WTC11 (cell line): ENCODE measurements around the gene CCDC136.

Experiments
- AFF4 ChIP-seq: sonication (generic); formaldehyde crosslinking; IDR thresholded peaks from 2 replicates; pipeline ENCODE4 v1.8.1; 2023; ENCODE audit warnings: mild to moderate bottlenecking, missing genetic modification reagents, borderline replicate concordance
- ATF1 ChIP-seq: sonication (generic); formaldehyde crosslinking; IDR thresholded peaks from 2 replicates; pipeline ENCODE4 v1.8.1; 2023; ENCODE audit warnings: mild to moderate bottlenecking, moderate library complexity, missing genetic modification reagents
- ATF3 ChIP-seq: sonication (generic); formaldehyde crosslinking; conservative IDR thresholded peaks from 2 replicates; pipeline ENCODE4 v1.8.1; 2022; ENCODE audit warnings: mild to moderate bottlenecking, missing genetic modification reagents
- CREM ChIP-seq: sonication (generic); formaldehyde crosslinking; IDR thresholded peaks from 2 replicates; pipeline ENCODE4 v1.8.1; 2022; ENCODE audit warnings: mild to moderate bottlenecking, missing genetic modification reagents, moderate library complexity
- CTCF ChIP-seq: fragments of 200-600 bp; IDR thresholded peaks from 2 replicates; pipeline ENCODE4 v1.8.0; 2022; ENCODE audit warnings: antibody characterized with exemption
- ESRRA ChIP-seq: sonication (generic); formaldehyde crosslinking; IDR thresholded peaks from 2 replicates; pipeline ENCODE4 v1.8.1; 2022; ENCODE audit warnings: mild to moderate bottlenecking, missing genetic modification reagents, borderline replicate concordance
- NR3C1 ChIP-seq: sonication (generic); formaldehyde crosslinking; conservative IDR thresholded peaks from 2 replicates; pipeline ENCODE4 v1.8.1; 2023; ENCODE audit warnings: low read depth, mild to moderate bottlenecking, missing genetic modification reagents
- SP1 ChIP-seq: sonication (generic); formaldehyde crosslinking; conservative IDR thresholded peaks from 2 replicates; pipeline ENCODE4 v1.8.1; 2022; ENCODE audit warnings: missing genetic modification reagents
- ZNF121 ChIP-seq: sonication (generic); formaldehyde crosslinking; IDR thresholded peaks from 2 replicates; pipeline ENCODE4 v1.8.0; 2023; ENCODE audit warnings: missing genetic modification reagents
- TF ChIP-seq, protein P1 (sequence below): sonication (generic); formaldehyde crosslinking; IDR thresholded peaks from 2 replicates; pipeline ENCODE4 v1.8.1; 2023; ENCODE audit warnings: mild to moderate bottlenecking, missing genetic modification reagents
- TF ChIP-seq, protein P2 (sequence below): sonication (generic); formaldehyde crosslinking; IDR thresholded peaks from 2 replicates; pipeline ENCODE4 v1.8.1; 2022; ENCODE audit warnings: low read depth, mild to moderate bottlenecking, moderate library complexity, missing genetic modification reagents, borderline replicate concordance
- TF ChIP-seq, protein P3 (sequence below): sonication (generic); formaldehyde crosslinking; IDR thresholded peaks from 2 replicates; pipeline ENCODE4 v1.8.1; 2022; ENCODE audit warnings: mild to moderate bottlenecking, missing genetic modification reagents, moderate library complexity, borderline replicate concordance
- TF ChIP-seq, protein P4 (sequence below): sonication (generic); formaldehyde crosslinking; IDR thresholded peaks from 2 replicates; pipeline ENCODE4 v1.8.0; 2022; ENCODE audit warnings: mild to moderate bottlenecking, missing genetic modification reagents

DNA sequence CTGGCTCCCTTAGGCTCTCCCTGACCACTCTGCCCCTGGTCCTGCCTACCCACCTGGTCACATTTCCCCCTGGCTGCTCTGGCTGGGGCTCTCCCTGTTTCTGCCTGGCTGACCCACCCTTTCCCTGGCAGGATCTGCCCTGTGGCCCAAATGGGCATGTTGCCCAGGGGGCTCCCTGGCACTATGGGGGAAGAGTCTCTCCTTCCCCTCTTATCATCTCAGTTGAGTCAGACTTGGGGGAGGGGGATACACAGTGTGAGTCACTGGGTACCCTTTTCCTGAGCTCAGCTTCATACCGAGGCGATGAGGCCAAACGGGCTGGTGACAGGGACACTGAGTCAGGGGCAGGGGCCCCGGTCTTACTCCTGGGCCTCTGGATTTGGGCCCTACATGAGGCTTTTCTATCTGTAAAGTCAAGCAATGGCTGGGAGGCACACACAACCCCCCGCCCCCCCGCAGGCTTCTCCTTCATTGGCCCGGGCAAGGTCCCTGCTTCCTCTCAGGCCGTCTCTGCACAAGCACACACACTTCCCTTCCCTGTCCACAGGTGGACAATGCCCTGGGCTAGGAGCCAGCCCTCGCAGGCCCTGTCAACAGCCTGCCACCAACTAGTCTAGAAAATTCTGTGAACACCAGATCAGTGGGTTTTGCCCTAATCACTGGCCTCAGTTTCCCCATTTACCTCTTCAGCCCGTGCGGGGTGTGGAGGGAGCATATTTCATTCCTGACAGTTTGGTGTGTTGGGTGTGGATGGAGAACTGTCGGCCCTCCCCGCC is 37.8 kb downstream of the CCDC136 start:
- TF ChIP-seq, protein P1, sequence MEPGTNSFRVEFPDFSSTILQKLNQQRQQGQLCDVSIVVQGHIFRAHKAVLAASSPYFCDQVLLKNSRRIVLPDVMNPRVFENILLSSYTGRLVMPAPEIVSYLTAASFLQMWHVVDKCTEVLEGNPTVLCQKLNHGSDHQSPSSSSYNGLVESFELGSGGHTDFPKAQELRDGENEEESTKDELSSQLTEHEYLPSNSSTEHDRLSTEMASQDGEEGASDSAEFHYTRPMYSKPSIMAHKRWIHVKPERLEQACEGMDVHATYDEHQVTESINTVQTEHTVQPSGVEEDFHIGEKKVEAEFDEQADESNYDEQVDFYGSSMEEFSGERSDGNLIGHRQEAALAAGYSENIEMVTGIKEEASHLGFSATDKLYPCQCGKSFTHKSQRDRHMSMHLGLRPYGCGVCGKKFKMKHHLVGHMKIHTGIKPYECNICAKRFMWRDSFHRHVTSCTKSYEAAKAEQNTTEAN: no peak
- TF ChIP-seq ESRRA (CRISPR knock-in tag): no peak
- TF ChIP-seq, protein P2, sequence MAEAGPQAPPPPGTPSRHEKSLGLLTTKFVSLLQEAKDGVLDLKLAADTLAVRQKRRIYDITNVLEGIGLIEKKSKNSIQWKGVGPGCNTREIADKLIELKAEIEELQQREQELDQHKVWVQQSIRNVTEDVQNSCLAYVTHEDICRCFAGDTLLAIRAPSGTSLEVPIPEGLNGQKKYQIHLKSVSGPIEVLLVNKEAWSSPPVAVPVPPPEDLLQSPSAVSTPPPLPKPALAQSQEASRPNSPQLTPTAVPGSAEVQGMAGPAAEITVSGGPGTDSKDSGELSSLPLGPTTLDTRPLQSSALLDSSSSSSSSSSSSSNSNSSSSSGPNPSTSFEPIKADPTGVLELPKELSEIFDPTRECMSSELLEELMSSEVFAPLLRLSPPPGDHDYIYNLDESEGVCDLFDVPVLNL (CRISPR knock-in tag): no peak
- no peak for TF ChIP-seq CTCF
- no peak for TF ChIP-seq AFF4 (CRISPR knock-in tag)
- no peak for TF ChIP-seq ATF1 (CRISPR knock-in tag)
- no peak for TF ChIP-seq CREM (CRISPR knock-in tag)
- no peak for TF ChIP-seq ZNF121
- no peak for TF ChIP-seq SP1 (CRISPR knock-in tag)
- no peak for TF ChIP-seq ATF3 (CRISPR knock-in tag)
- TF ChIP-seq NR3C1 (CRISPR knock-in tag): no peak
- TF ChIP-seq, protein P3, sequence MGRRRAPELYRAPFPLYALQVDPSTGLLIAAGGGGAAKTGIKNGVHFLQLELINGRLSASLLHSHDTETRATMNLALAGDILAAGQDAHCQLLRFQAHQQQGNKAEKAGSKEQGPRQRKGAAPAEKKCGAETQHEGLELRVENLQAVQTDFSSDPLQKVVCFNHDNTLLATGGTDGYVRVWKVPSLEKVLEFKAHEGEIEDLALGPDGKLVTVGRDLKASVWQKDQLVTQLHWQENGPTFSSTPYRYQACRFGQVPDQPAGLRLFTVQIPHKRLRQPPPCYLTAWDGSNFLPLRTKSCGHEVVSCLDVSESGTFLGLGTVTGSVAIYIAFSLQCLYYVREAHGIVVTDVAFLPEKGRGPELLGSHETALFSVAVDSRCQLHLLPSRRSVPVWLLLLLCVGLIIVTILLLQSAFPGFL (CRISPR knock-in tag): no peak
- TF ChIP-seq, protein P4, sequence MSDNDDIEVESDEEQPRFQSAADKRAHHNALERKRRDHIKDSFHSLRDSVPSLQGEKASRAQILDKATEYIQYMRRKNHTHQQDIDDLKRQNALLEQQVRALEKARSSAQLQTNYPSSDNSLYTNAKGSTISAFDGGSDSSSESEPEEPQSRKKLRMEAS (CRISPR knock-in tag): no peak
